ENCODE measurements around the gene ZNF84.

DNA sequence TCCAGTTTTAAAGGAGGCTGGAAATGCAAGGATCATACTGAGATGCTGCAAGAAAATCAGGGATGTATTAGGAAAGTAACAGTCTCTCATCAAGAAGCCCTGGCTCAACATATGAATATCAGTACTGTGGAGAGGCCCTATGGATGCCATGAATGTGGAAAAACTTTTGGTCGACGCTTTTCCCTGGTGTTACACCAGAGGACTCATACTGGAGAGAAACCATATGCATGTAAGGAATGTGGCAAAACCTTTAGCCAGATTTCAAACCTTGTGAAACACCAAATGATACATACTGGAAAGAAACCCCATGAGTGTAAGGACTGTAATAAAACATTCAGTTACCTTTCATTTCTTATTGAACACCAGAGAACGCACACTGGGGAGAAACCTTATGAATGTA, 68.3 kb downstream of the ZNF84 start:
- TF ChIP-seq, protein P1, sequence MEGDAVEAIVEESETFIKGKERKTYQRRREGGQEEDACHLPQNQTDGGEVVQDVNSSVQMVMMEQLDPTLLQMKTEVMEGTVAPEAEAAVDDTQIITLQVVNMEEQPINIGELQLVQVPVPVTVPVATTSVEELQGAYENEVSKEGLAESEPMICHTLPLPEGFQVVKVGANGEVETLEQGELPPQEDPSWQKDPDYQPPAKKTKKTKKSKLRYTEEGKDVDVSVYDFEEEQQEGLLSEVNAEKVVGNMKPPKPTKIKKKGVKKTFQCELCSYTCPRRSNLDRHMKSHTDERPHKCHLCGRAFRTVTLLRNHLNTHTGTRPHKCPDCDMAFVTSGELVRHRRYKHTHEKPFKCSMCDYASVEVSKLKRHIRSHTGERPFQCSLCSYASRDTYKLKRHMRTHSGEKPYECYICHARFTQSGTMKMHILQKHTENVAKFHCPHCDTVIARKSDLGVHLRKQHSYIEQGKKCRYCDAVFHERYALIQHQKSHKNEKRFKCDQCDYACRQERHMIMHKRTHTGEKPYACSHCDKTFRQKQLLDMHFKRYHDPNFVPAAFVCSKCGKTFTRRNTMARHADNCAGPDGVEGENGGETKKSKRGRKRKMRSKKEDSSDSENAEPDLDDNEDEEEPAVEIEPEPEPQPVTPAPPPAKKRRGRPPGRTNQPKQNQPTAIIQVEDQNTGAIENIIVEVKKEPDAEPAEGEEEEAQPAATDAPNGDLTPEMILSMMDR (conservative IDR thresholded peaks at IDR 0.05; ENCODE audit: low read length) = no peak
- no peak for TF ChIP-seq EZH2phosphoT487 (IDR thresholded peaks at IDR 0.05; ENCODE audit: borderline replicate concordance, low read depth, low read length)

Measured in OCI-LY7 (cell line).